HG03103 (cell line): Measurements from ENCODE around the gene HK1.

Source experiments
- ATAC-seq: cut with Tn5 transposase; IDR thresholded peaks from one replicate; pipeline ENCODE4 v1.9.1; 2021; ENCODE audit warnings: low read depth; ENCODE audit not compliant: unreplicated experiment

The HK1 gene

DNA sequence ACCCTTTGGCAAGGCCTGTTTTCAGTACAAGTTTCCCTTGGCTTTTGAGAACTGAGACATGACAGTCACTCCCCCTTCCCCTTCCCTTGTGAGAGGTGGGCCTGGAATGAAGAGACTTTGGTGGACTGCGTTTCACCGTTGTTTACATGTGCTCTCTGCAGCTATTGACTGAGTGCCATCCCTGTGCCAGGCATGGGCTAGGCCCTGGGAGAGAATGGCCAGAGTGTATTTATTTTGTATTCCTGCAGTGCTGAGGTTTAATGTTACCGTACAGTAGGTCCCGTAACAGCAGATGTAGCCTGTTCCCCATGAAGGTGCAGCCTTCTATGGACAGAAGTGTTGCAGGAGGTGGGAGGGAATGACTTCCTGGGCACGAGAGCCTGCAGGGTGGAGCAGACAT is 88.4 kb downstream of the HK1 start:
- no peak for ATAC-seq

DNA sequence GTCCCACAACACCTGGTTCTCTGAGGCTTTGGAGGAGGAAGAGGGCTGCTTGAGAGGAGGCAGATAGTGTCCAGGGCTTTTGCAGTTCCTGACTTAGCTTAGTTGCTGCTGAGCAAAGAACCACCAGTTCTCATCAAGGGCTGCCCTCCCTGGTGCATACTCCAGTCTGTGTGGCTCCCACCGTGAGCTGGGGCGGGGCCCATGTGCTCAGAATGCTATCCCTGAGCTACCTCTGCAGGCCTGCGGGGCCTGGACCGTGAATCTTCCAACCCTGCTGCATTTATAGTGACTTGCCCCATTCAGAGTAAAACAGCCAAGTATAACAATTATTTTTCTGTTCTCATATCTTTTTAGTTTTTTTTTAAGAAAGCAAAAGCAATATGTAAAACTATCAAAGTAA is 89.2 kb downstream of the HK1 start:
- ATAC-seq: no peak

DNA sequence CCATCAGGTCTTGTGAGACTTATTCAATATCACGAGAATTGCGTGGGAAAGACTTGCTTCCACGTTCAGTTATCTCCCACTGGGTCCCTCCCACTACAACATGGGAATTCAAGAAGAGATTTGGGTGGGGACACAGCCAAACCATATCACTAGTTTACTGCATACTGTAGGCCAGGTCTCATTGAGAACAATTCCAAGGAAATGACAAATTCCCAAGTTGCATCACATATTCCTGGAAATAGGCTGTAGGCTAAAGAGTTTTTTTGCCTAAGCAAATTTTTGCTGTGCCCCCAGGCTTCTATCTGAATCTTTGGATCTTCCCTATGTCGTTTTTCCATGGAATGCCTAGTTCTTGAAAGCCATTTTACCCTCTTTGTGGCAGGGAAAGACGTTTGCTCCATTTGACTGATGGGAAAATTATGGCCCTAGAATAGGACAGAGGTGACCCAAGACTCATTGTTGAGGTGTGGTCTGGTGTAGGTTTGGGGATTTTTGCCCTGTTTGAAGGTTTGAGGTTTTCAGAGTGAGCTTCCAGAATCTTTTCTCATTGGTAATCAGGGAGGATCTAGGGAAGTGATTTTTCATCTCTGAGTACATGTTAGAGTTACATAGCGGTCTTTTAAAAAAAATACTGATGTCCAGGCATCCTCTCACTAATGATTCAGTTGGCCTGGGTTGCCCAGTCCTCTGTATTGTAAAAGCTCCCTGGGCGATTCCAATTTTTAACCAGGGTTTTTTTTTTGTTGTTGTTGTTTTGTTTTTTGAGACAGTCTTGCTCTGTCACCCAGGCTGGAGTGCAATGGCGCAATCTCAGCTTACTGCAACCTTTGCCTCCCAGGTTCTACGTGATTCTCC is 94.1 kb downstream of the HK1 start:
- ATAC-seq: no peak

DNA sequence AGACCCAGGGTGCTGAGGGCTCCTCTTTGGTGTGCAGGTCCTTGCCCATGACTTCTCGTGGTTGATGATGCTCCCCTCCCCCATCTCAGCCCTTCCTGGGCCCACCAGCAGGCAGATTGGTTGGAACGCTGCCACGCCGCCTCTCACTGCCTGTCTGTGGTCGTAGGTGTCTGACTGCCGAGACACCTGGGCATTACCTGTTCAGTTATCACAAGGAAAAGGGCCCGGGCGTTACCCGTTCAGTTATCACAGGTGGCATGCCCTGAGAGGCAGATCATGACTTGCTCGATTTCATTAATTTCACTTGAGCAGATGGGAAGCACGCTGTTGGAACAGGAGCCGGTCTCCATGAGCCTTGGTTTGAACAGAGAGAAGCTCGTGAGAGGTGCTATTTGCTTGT is 95.9 kb downstream of the HK1 start:
- no peak for ATAC-seq

DNA sequence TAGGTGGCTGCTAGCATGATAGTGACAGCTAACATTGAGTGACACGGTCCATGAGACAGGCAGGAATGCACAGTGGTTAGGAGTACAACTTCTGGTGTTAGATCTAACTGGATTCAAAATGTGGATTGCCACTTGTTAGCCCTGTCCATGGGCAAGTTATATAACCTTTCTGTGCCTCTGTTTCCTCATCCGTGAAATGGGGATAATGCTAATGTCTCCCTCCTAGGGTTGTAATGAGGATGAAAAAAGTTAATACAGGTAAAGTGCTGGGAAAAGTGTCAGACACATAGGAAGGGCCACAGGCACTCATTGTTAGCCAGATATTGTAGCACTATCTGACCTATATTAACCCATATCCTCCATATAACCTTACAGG is 96.6 kb downstream of the HK1 start:
- no peak for ATAC-seq

DNA sequence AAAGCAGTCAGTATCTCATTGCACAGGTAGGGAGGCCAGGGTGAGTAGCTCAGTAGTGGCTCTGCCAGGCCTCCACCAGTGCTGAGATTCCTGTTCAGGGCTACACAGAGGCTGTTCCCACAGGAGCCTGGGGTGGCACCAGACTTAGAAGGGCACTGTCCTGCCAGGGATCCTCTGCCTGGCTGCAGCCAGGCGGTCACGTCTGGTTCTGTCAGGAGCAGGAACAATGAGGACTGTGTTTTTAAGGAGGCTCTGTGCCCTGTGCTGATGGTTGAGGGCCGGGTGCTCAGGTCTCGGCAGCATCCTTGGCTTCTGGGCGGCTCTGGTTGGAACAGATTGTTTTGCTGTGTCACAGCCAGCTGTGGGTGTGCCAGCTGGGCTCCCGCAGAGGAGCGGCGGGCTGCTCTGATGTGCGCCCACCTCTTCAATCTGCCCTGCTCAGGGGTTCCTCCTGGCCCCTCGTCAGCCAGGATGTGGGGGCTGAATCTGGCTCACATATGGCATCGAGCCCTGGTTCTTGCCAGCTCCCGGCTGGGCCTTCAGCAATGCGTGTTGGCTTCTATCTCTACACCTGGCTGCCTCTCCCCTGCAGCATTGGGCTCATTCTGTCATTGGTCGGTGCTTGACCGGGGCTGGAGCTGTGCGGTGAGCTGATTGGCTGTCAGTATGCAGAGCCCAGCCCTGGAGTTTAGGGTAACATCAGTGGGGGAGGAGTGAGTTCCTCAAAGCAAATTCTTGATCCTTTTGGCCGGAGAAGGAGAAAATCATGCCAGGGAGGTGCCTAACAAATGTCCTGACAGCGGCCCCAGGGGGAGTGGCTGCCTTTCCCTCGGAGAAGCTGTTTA is 97.2 kb downstream of the HK1 start:
- no peak for ATAC-seq

DNA sequence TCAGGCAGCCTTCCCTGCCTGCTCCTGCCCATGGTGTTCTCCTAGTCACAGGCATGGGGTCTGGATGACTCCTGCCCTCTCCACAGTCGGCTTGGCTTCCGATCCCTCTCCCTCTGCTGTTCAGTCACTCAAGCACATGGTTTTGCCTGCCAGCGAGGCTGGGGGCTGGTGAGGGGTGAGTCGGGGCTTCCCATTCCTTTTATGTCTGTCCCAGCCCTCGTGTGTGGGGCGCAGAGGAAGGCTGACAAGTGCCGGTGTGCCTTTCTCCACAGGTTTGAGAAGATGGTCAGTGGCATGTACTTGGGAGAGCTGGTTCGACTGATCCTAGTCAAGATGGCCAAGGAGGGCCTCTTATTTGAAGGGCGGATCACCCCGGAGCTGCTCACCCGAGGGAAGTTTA is 98.4 kb downstream of the HK1 start:
- ATAC-seq: no peak

DNA sequence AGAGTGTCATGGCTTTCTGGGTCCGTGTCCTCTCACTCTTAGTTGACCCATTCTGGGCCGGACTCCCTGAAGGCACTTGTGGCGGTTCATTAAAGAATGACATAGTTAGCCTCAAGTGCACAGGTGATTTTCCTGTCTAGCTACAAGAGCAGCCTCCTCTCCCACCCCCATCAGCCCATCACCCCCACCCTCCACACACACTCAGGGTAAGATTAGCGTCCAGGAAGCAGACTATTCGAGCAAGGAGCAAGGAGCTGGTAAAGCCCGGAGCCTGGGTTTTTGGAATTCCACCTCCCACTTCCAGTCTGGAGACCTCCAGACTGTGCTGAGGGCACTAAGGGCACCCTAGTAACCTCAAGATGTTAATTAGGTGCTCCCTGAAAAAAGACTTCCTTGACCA is 98.9 kb downstream of the HK1 start:
- ATAC-seq: no peak

DNA sequence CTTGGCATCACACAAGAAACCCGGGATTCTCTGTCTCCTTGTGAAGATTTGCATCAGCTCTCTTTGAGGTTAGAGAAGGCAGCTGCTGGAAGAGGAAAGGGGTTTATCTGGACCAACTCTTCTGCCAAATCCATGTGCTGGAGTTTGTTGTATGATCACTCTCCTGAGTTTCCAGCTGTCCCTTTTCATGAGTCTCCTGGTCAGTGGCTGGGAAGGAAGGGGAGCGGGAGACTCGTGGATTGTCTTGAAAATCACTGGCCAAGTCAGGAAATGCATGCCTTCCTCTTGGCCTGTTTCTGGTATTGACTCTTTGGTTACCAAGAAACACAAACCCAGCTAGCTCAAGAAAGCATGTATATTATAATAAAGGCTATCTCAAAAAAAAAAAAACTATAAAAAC is 99.6 kb downstream of the HK1 start:
- no peak for ATAC-seq

DNA sequence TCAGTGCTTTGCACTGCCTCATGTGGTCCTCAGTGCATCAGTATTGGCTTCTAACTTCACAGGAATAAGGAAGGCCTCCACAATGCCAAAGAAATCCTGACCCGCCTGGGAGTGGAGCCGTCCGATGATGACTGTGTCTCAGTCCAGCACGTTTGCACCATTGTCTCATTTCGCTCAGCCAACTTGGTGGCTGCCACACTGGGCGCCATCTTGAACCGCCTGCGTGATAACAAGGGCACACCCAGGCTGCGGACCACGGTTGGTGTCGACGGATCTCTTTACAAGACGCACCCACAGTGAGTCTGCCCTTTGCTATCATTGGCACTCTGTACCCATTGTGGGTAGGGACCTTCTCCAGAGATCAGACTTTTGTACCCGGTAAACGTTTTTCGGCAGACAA is 101.5 kb downstream of the HK1 start:
- ATAC-seq: no peak

DNA sequence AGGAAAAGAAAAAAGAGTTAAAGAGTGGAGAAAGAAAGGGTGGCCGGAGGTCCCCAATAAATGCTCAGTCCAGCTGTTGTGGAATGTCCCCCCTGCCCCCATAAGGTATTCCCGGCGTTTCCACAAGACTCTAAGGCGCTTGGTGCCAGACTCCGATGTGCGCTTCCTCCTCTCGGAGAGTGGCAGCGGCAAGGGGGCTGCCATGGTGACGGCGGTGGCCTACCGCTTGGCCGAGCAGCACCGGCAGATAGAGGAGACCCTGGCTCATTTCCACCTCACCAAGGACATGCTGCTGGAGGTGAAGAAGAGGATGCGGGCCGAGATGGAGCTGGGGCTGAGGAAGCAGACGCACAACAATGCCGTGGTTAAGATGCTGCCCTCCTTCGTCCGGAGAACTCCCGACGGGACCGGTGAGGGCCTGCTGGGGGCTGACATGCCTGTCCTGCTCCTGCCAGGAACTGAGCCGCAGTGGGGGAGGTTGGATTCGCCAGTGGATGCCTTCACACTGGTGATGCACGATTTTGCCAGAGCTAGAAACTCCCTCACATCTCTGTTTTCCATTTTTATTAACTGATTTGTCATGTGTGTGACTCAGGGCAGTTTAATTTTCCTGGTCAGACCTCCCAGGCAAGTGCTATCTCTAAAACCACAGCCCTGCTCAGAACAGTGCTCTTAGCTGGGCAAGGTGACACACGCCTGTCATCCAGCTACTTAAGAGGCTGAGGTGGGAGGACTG is 104.3 kb downstream of the HK1 start:
- no peak for ATAC-seq

DNA sequence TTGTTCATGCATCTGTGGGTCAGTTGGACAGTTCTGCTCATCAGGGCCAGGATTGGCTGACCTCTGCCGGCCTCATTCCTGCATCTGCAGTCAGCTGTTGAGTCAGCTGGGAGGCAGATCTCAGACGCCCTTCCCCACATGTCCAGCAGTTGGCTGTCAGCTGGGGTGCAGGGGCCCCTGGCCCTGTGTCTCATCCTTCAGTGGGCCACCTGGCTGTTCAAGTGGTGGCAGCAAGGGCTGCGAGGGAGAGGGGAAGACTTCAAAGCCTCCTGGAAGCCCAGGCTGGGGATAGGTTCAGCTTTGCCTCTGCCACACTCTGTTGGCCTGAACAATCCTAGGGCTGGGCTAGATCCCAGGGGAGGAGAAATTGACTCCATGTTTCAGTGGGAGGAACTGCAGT is 105.3 kb downstream of the HK1 start:
- ATAC-seq: no peak

DNA sequence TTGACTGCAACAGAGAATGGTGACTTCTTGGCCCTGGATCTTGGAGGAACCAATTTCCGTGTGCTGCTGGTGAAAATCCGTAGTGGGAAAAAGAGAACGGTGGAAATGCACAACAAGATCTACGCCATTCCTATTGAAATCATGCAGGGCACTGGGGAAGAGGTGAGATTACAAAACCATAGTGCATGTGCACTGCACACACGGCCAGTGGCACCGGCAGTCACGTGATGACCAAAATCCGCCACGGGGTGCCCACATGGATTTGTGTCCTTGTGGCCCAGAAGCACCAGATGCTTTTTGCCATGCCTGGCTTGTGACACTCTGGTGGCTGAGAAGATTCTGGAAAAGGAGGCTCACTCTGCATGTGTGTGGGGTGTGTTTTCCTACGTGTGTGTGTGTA is 106.0 kb downstream of the HK1 start:
- ATAC-seq: no peak

DNA sequence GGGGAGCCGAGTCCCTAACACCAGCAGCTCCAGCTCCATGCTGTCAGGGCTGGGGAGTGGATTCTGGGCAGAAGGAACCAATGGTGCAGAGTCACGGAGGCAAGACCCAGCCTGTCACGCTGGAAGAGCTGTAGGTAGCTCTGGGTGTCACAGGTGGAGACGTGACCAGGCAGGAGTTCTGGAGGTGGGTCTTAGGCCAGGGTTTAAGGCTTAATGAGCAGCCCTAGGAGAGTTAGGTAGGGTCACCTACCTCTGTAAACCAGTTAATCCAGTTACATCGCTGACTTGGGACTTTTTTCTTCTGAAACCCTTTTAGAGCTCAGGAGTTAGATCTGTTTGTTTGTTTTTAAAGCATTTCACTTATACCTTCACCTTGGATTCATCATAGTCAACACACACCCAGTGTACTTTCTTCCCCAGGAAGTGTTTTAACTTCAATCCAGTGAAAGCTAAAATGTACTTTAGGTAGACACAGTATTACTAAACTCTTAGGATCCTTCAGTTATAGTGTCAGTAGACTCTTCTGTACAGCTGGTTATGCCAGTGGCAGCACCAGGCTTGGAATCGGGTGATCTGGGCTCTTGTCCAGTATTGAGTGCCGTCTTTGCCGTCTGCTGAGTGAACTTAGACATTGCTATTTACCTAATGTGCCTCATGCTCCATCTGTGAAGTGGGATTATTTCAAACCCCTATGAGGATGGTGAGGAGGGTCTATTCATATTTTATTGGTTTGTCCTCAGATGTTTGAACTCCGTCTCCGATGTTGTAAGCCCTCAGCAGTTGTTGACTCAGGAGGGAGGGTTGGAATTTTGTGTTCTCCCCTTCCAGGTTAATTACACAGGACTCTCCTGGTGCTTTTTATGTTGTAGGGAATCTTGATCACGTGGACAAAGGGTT is 107.4 kb downstream of the HK1 start:
- no peak for ATAC-seq

DNA sequence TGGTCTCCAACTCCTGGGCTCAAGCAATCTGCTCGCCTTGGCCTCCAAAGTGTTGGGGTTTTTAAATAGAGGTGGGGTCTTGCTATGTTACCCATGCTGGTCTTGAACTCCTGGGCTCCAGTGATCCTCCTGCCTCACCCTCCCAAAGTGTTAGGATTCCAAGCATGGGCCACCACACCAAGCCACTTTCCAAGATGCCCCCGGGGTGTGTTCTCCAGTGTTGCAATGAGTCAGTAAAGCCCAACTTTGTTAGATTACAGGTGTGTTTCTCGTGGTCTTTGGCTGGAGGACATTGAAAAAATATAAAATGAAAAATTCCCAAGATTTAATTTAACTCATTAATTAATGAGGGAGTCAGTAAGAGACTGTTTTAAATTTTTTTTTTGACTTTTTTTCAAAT is 109.2 kb downstream of the HK1 start:
- no peak for ATAC-seq

DNA sequence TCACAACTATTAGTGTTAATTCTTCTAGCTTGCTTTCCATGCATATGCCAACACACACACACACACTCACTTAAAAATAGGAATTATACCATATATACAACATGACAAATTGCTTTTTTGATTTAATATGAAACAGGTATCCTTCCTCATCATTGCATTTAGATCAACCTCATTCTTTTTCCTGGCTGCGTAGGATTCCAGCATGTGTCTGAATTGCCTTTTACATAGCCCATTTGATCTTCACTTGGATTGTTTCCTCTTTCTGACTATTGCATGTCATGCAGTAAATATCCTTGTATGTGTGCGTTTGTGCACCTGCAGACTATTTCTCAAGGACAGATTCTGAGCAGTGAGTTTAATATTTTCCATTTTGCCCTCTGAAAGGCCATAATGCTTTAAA is 110.2 kb downstream of the HK1 start:
- ATAC-seq: no peak

DNA sequence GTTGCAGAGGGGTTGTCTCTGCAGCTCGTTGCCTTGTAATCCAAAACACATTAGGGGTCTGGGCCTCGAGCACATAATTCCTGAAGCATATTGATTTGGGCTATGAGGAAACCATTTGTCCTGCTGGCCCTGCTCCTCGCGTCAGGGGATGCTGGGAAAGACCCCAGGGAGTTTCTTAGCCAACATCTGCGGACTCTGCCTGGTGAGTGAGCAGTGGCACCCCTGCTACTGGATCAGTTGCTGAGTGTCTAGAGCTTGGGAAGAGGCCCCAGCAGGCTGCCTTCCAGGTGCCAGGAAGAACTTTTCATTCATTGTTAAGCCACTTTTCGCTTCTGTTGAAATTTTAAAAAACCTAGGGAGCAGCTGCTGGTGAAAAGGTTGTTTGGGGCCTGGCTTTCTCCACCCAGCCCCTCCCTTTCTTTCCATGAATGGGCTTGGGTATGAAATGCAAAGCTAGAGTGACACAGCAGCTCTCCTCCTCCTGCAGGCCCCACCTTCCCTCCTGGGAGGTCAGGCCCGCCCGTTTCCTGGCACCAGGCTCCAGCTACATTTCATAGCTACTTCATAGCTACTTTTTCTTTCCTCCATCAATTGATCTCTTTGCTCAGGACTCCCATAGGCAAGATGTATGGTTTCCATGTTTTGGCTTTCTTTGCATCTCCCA is 111.7 kb downstream of the HK1 start:
- ATAC-seq: no peak

DNA sequence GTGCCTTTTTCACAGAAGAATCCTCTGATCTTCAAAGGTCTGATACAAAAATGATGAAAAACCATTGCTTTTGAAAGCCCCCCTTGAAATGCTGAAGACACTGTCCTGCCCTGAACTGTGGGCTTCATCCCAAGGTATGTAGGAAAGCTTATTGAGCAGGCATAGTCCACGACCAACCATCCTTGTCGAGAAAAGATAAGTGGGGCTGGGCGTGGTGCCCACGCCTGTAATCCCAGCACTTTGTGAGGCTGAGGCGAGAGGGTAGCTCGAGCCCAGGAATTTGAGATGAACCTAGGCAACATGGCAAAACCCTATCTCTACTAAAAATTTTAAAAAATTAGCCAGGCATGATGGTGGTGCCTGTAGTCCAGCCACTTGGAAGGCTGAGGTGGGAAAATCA is 112.9 kb downstream of the HK1 start:
- ATAC-seq: no peak

DNA sequence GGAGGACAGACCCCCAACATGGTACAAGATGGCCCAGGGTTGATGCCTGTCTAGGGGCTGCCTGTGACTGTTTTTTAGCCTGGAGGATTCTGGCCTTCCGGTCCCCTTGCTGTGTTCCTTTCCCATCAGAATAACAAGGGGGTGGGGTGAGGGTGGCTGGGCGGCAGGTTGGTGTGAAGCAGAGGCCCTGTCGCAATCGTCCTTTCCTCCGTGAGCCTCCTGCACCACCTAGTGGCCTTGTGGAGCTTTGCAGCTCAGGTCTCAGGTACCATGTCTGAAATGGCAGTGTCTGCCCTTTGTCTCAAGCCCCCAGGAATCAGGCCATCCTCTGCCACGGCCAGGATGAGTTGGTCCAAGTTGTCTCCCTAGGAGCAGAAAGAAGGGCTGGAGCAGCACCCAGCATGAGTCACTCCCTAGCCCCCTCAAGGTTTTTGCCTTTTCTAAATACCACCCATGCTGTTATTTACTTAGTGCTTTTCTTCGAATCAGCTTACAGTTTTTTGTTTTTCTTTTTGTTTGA is 114.2 kb downstream of the HK1 start:
- ATAC-seq: peak; percentile 88

DNA sequence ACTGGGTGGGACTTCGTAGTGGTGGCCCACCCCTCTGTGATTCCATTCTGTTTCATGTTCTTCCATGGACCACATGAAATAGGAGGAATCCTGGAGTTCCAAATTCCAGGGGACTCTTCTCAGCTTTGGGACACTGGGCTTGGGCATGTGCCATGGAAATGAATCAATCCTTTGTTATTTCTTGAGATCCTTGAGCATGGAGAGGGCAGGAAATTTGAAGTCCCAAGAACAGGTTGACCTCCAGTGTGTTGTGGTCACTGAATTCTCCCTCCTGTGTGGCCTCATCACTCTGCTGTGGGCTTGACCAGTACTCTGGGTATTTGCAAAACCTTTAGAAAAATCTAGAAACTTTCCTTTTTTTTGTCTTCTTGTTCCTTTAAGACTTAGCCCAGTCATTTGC is 115.7 kb downstream of the HK1 start:
- ATAC-seq: no peak
